ENCODE results near the gene GMPPA. TPM values are rescaled to one million over a fixed set of nuclear protein-coding genes. Genes with fewer than 3 reads are reported as not detected.

GMPPA gene
- polyA plus RNA-seq, 1 experiment = 171 TPM

DNA sequence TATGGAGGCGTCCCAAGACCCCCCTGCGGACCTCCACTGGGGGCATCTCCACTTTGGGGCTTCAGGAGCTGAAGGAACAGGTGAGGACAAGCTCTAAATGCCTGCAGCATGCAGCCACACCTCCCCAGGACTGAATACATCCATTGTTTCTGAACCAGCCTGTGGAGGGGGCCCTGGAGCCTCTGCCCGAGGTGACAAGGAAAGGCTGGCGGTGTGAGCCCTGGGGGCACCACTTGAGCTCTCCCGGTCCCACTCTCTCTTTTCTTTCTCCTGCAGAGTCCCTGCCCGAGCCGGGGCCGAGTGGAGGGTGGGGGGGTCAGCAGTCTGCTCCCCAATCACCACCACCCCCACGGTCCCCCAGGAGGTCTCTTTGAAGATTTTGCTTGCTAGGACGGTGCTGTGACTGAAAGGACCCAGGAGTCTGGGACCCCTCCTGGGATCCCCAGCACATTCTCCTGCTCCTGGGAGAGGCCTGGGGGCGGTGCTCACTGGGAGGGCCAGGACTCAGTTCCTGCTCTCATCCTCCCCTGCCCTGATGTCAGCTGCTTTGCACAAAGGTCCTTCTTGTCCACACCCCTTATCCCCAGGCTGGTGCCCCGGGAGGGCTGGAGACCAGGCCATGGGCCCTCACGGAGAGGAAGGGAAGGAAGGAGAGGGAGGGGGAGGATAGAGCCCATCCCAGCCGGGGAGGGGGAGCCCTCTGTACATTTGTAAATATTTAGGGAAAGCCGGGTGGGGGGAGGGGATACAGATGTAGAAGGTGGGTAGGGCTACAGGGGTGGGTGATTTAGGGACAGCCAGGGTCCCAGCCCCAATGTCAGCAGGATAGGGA, 39.2 kb downstream of the GMPPA start:
- ChIA-PET POLR2A (no interaction called here), CTCF (interaction anchor here (0.6 to 35.2 kb wide), 8 partner anchors 27 to 152 kb away, joined by 3 to 872 read pairs (median 7); partner anchors contain the start of genes ASIC4 and GMPPA)
- TF ChIP-seq, protein P1, sequence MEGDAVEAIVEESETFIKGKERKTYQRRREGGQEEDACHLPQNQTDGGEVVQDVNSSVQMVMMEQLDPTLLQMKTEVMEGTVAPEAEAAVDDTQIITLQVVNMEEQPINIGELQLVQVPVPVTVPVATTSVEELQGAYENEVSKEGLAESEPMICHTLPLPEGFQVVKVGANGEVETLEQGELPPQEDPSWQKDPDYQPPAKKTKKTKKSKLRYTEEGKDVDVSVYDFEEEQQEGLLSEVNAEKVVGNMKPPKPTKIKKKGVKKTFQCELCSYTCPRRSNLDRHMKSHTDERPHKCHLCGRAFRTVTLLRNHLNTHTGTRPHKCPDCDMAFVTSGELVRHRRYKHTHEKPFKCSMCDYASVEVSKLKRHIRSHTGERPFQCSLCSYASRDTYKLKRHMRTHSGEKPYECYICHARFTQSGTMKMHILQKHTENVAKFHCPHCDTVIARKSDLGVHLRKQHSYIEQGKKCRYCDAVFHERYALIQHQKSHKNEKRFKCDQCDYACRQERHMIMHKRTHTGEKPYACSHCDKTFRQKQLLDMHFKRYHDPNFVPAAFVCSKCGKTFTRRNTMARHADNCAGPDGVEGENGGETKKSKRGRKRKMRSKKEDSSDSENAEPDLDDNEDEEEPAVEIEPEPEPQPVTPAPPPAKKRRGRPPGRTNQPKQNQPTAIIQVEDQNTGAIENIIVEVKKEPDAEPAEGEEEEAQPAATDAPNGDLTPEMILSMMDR (IDR thresholded peaks at IDR 0.05; ENCODE audit: insufficient read depth, low read depth, low read length) = no peak; the same call in 1 of the 2 replicates
- H3K27me3 ChIP-seq (ENCODE audit: control insufficient read depth, insufficient read depth, low read length) = no peaks in the 10 kb centered on the region
- peaks cover 28% of the 10 kb centered on the region for H3K36me3 ChIP-seq (ENCODE audit: control insufficient read depth, insufficient read depth, low read length)
- no peak for DNase-seq (ENCODE audit: low read depth)
- H3K4me3 ChIP-seq (ENCODE audit: low read depth, low read length) = no peak overlapping the region

GRCh38 chr2:219538504-219538951, 39.8 kb downstream of the GMPPA start:
- POLR2A ChIA-PET = no interaction called here
- no peaks in the 10 kb centered on the region for H3K27me3 ChIP-seq (ENCODE audit: control insufficient read depth, insufficient read depth, low read length)
- CTCF ChIA-PET = interaction anchor here (1.1 to 35.2 kb wide), 6 partner anchors 28 to 151 kb away, joined by 3 to 872 read pairs (median 10); partner anchors contain the start of genes ASIC4 and GMPPA
- H3K4me3 ChIP-seq (ENCODE audit: low read depth, low read length) = no peak overlapping the region
- DNase-seq (ENCODE audit: low read depth) = no peak
- TF ChIP-seq, protein P1 (IDR thresholded peaks at IDR 0.05; ENCODE audit: insufficient read depth, low read depth, low read length) = no peak
- H3K36me3 ChIP-seq (ENCODE audit: control insufficient read depth, insufficient read depth, low read length) = peaks cover 28% of the 10 kb centered on the region

DNA sequence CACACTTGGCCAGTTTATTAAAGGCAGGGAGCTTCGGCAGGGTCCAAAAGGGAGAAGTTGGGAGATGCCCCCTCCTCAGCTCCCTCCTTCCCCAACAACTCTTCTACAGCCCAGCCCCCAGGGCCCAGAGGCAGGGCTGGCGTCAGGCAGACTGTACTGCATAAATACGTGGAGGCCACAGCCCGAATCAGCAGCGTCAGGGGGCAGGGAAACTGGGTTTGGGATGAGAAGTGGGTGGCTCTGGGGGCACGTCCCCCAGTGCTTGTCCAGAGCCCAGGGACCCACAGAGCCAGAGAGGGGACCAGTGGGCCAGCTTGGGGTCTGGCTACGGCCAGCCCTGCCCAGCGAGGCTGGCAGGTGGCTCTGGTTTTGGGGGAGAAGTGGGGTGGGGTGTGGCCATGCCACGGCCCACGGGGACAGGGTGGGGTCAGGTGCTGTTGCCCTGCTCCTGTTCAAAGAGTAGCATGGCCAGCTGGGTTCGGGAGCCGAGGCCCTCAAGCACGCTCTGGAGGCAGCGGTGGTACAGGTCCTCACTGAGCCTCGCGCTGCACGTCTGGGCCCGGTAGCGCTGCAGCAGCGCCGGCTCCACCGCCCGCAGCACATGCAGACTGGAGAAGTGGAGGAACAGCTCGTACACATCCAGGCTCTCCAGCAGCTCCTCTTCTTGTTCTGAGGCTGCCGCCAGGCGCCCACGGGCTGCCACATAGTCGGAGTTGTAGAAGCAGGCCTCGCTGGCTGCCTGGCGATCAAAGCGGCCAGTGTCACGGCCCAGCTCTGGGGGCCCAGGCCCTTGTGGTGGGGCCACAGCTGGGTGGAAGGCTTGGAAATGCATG, 40.5 kb downstream of the GMPPA start:
- TF ChIP-seq, protein P1 (IDR thresholded peaks at IDR 0.05; ENCODE audit: insufficient read depth, low read depth, low read length) = no peak
- DNase-seq (ENCODE audit: low read depth) = no peak
- ChIA-PET POLR2A (no interaction called here), CTCF (interaction anchor here (0.7 to 35.2 kb wide), 8 partner anchors 12 to 151 kb away, joined by 3 to 872 read pairs (median 10); partner anchors contain the start of genes ASIC4 and GMPPA)
- Histone ChIP-seq H3K4me3 (ENCODE audit: low read depth, low read length) (no peak overlapping the region), H3K36me3 (ENCODE audit: control insufficient read depth, insufficient read depth, low read length) (peaks cover 28% of the 10 kb centered on the region), H3K27me3 (ENCODE audit: control insufficient read depth, insufficient read depth, low read length) (no peaks in the 10 kb centered on the region)

GRCh38 chr2:219539926-219540678, 41.4 kb downstream of the GMPPA start:
- Histone ChIP-seq H3K36me3 (ENCODE audit: control insufficient read depth, insufficient read depth, low read length) (peaks cover 28% of the 10 kb centered on the region), H3K27me3 (ENCODE audit: control insufficient read depth, insufficient read depth, low read length) (no peaks in the 10 kb centered on the region), H3K4me3 (ENCODE audit: low read depth, low read length) (no peak overlapping the region)
- POLR2A ChIA-PET = no interaction called here
- DNase-seq (ENCODE audit: low read depth) = no peak
- CTCF ChIA-PET = interaction anchor here (0.7 to 35.2 kb wide), 10 partner anchors 11 to 150 kb away, joined by 3 to 872 read pairs (median 10); partner anchors contain the start of genes ASIC4 and GMPPA
- TF ChIP-seq, protein P1 (IDR thresholded peaks at IDR 0.05; ENCODE audit: insufficient read depth, low read depth, low read length) = no peak
